Amniotic stem cell (primary cell): ENCODE data around the gene NAXD.
"Not testable (repeated sequence)": the region's sequence is repeated elsewhere in the genome, so short reads cannot be mapped to it uniquely, and the experiment has no call there.

ENCODE experiments used
- DNase-seq: peaks from one replicate; lab custom pipeline; 2025; lab: John Stamatoyannopoulos, UW

The NAXD gene

GRCh38 chr13:110644892-110645521, 29.7 kb downstream of the NAXD start:
- DNase-seq = no peak

- DNase-seq = no peak
Measured at GRCh38 chr13:110645750-110646149, 30.4 kb downstream of the NAXD start.

DNA sequence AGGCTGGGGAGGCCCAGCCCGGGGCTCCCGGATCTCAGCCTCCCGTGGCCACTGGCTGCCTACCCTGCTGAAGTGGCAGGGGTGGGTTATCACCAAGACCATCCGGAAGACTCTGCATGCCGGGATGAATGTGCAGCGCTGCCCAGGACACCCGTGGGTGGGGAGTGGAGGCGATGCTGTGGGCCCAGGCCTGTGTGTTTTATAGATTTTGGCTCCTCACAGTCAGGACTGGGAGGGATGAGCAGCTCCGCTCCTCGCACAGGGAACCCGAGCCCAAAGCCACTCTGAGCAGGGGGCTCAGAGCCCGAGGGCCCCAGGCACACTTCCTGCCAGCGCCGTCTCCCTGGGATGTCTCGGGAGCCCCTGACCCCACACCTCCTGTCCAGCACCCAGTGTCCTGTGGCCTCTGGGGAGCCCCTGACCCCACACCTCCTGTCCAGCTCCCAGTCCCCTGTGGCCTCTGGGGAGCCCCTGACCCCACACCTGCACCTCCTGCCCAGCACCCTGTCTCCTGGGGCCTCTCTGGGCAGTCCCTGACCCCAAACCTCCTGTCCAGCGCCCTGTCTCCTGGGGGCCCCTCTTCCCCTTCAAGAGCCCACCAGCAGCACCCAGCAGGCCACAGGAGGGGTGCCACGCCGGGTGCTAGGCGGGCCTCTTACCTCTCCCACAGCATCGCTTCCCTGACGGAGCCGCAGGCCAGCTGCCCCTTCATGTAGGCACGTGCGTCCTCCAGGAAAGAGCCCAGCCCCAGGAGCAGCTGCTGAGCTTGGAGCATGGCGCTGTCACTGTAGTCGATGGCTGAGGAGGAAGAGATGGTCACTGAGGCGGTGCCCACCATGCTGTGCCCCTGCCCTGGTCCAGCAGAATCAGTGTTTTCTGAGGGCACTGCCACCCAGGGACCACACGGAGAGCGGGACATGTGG, 31.4 kb downstream of the NAXD start:
- no peak for DNase-seq

DNA sequence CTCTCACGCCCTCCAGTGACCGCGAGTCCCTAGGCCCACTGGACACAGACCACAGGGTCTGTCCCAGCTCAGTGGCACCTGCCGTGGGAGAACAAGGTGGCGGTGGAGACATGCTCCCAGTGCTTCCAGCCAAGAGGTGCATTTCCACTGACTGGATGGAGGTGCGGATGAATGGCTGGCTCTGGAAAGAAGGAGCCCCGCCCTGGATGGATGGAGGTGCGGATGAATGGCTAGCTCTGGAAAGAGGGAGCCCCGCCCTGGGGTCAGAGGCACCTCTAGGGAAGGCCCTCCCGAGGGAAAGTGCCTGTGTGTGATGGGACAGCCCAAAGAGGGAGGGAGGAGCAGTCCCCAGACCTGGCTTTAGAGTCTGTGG, 32.0 kb downstream of the NAXD start:
- no peak for DNase-seq

GRCh38 chr13:110648146-110648819, 32.9 kb downstream of the NAXD start:
- no peak for DNase-seq

DNA sequence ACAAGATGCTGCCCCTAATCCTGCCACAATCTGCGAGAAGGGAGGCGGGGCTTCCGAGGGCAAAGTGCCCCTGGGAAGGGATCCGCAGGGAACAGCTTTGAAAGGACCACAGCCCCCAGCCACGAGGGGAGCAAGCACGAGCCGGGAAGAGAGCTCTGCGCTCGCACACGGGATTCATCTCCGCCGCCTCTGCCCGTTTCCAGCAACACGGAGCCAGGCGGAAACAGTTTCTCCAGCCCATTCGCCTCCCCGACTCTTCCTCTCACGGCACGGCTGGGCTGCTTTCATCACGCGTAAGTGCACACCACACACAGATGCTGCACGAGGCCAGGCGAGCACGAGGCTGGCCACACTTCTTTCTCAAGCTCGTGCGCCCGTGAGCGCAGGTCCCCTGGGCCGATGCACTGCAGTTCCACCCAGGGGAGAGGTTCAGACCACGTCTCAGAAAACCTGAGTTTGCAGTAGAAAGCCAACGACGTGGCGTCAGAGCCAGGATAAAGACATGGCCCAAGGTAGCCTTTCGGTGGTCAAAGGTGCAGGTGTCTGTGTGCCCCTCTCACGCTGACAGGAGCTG, 33.6 kb downstream of the NAXD start:
- DNase-seq = no peak

DNA sequence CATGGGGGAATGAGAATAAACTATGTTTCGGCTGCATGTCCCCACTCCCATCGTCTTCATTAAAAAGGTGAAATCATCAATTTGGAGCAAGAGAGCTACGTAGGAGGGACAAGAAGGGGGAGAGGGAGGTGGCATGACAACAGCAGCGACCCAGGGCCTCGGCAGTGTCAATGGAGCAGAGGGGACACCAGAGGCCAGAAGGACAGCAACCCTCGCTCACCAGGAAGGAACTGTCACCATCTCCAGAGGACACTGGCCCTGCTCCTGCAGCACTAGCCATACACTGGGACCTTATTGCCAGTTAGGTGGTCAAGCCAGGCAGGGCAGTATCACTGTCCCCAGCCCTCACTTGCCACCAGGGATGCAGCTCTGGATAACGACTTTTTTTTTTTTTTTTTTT, 34.2 kb downstream of the NAXD start:
- DNase-seq = no peak

DNA sequence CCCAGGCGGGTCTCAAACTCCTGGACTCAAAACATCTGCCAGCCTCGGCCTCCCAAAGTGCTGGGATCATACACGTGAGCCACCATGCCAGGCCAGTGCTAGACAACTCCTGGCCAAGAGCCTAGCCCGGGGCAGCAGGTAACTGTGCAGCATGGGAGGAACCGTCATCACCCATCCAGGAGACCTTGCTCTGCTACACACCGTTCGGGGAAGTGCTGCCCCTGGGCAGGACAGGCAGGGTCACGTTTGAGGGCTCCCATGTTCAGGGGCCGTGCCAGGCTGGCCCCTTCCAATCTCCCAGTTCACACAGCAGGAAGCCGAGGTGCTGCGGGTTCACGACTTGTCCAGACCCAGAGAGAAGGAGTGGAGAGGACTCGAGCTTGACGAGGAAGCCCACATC, 35.1 kb downstream of the NAXD start:
- no peak for DNase-seq

DNA sequence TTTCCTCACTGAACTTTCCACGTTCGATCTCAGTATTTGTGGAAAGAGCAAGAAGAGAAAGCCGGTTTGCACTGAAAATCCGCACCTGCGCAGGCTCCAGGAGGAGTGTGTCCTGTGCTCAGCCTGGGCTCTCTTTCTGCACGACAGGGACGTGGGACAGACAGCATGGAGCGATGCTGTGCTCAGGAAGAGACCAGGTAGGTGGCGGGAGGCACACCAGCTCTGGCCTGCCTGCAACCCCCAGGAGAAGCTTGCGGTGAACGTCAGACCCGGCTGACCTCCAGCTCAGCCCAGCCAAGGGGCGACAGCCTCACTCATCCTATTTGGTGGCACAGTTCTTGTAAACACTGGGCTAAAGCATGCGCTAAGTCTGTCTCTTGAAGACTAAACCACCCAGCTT, 35.9 kb downstream of the NAXD start:
- no peak for DNase-seq

DNA sequence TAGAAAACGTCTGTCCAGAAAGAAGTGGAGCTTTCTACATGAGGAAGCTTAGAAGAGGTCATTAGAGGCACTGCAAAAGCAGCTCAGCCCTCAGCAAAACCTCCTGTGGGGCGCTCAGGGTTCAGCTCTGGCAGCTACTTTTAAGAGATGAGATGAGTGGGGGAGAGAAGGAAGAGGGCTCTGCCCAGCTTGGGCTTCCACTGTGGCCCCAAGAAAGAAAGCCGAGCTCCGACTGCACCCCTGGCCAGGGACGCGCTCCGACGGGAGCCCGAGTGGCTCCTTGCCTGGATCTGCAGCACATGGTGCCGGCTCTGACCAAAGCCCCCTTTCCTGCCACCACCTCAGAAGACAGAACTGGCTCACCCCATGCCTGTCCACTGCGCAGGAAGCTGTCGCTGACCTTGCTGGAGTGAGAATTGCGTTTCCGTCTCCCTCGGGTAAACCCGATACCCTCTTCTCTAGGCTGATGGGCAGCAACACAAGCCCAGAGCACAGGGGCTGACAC, 36.4 kb downstream of the NAXD start:
- no peak for DNase-seq

DNA sequence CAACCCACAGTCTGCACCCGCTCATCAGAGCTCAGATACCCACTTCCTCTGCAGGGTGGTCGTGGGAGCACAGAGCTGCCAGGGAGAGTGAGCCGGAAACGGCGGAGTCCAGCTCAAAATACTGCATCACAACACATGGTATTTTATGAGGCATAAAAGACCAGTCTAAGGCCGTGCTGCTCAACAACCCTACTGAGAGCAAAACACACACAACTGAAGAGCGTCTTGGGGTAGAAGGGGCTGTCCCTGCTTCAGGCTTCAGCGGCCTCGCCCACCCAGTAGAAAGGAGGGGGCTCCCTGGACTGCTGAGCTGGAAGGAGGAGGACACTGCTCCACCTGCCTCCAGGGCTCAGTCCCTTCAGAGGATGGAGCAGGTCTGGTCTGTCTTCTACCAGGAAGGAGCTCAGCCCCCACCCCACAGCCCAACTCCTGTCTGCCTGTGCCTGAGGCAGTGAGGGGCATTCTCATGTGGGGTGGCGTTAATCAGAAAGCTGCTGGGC, 36.9 kb downstream of the NAXD start:
- DNase-seq = no peak

DNA sequence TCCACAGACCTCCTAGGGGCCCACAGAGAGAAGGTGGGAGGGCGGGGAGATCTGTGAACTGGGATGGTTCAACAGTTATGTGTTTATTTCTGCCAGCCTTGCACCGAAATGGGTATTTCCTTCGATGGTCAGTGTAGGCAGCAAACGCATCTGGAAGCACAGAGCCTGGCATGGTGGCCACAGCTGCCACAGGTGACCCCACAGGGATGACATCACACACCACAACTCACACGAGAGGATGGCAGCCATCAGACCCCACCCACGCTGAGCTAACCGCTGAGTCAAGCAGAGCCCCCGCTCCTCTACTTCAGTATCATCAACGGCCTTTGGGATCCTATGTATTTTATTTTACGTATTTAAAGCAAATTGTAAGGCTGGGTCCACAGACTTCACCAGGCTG, 37.4 kb downstream of the NAXD start:
- DNase-seq = no peak

DNA sequence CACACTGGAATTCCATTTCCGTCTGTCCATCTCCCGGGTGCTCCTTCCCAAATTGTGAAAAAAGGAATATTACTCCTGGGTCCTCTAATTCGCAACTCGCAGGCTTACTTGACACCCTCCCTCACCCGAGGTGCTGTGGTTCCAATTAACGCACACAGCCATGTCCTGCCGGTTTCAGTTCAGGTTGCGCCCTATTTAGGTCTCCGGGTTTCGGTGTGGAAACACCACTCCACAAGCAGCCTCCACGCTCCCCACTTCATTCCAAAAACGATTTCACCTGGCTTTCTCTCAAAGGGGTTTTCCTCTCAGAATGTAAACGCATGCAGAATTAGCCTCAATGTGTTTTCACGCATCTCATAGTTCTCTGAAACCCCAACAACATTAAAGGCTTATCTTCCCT, 37.9 kb downstream of the NAXD start:
- no peak for DNase-seq

DNA sequence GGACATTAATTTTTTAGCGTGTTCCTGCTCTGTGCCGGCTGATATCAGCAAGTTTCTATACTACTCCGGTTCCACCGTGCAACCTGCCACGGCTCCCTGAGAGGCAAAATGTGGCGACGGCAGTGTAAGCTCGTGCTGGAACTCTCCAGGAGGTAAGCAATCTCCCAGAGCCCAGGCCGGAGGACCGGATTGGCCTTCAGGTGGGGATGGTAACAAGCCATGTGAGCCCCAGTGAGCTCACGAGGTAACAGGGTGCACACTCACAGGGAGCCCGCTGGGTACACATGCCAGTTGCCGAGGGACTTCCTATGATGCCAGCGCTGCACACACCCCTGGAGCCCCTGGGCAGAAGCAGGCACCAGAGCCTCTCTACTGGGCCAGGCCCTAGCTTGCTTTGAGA, 38.5 kb downstream of the NAXD start:
- no peak for DNase-seq

DNA sequence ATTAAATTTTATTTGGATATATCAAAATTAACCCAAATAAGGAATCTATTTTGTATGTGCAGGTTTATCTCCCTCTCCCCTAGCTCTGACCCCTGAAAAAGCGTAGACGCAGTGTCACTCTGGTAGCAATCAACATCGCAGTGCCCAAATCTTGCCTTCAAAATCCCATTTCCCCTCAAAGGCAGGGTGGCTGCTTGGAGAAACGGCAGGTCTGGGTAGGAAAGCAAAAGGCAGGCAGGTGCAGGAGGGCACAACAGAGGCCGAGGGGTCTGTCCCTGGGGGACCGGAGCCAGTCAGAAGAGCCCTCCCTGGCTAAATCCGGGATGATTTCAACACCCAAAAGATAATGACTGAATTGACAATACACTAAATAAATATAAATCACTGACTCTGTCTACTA, 41.9 kb downstream of the NAXD start:
- DNase-seq = no peak

DNA sequence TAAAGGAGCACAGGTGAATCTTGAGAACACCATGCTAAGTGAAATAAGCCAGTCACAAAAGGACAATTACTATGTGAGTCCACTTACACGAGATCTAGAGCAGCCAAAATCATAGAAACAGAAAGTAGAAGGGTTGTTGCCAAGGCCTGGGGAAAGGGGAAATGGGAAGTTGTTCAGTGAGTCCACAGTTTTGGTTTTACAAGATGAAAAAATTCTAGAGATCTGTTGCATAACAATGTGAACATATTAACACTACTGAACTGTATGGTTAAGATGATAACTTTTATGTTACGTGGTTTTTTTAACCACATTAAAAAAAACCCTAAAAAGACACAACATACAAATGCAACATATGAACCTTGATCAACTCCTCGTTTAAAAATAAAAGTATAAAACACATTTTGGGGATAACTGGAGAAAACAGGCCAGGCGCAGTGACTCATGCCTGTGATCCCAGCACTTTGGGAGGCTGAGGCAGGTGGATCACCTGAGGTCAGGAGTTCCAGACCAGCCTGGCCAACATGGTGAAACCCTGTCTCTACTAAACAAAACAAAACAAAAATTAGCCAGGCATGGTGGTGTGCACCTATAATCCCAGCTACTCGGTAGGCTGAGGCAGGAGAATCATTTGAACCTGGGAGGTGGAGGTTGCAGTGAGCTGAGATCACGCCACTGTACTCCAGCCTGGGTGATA, 43.0 kb downstream of the NAXD start:
- DNase-seq = not testable (repeated sequence)

GRCh38 chr13:110661256-110661655, 45.9 kb downstream of the NAXD start:
- no peak for DNase-seq

DNA sequence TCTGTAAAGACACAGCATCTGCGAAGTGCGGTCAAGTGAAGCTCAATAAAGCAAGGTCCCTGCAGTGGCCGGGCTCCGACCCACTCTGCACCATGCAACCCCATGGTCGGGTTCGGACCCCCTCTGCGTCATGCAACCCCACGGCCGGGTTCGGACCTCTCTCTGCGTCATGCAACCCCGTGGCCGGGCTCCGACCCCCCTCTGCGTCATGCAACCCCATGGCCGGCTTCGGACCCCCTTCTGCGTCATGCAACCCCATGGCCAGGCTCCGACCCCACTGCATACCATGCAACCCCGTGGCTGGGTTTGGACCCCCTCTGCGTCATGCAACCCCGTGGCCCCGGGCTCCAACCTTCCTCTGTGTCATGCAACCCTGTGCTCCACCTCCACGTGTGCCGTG, 46.7 kb downstream of the NAXD start:
- no peak for DNase-seq

GRCh38 chr13:110662777-110663443, 47.6 kb downstream of the NAXD start:
- no peak for DNase-seq

DNA sequence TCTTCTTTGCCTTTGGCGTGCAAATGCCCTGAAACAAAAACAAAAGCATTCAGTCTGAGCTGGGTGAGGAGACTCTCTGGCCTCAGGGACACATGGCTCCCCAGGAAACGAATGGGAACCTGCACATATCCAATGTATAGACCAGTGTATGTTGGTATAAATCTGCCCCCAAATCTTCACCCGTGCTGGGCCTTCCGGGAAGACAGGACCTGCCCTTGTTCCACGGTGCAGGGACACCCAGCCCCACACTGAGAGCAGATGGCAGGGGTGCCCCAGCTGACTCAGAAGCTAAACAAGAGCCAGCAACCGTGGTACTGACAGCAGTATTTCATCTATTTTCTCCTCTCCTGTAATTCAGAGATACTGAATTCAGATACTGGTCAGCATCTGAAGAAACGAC, 48.1 kb downstream of the NAXD start:
- no peak for DNase-seq

DNA sequence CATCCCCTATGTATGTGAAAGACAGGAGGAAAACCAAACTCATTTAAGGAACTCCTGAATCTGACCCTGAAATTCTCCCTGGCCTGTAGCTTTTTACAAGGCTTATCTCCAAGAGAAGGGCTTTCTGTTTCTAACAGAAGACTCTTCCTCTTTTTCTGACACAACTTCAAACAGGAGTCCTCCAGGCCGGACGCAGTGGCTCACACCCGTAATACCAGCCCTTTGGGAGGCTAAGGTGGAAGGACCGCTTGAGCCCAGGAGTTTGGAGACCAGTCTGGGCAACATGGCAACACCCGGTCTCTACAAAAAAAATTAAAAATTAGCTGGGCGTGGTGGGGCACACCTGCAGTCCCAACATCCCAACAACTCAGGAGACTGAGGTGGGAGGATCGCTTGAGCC, 48.7 kb downstream of the NAXD start:
- DNase-seq = no peak
